PFSK-1 (cell line): ENCODE results near the gene TSPAN15.

Experiments used
- SIN3A ChIP-seq: IDR thresholded peaks from 2 replicates; pipeline ENCODE4 v1.6.1; 2012; ENCODE audit warnings: mild to moderate bottlenecking, low read length, moderate library complexity, borderline replicate concordance; ENCODE audit not compliant: insufficient read depth
- TAF1 ChIP-seq: IDR thresholded peaks from 2 replicates; pipeline ENCODE4 v1.6.1; 2012; ENCODE audit warnings: low read length, control low read depth, borderline replicate concordance; ENCODE audit not compliant: insufficient read depth

- TF ChIP-seq TAF1 = no peak
- TF ChIP-seq SIN3A = no peak
Observed at GRCh38 chr10:69459893-69460575, 8.8 kb downstream of the TSPAN15 start.
